ENCODE measurements around the gene PPIF. TPM values are rescaled to one million over a fixed set of nuclear protein-coding genes. Genes with fewer than 3 reads are reported as not detected.

Gene PPIF
- total RNA-seq, 2 donors from 2014 or later, result 19.2 to 67.9 TPM

GRCh38 chr10:79353000-79353406, 5.7 kb downstream of the PPIF start:
- intact Hi-C loops (cut with DNase I), result no loop called here
- H3K27ac ChIP-seq, result no peak overlapping the region
- no peak for ATAC-seq
- no peaks in the 10 kb centered on the region for H3K9me3 ChIP-seq
- H3K4me3 ChIP-seq, result no peak overlapping the region
- DNase-seq, result peak in 1 of 4 donors; percentile 36
- peaks cover 0 to 27% of the 10 kb centered on the region in 2 donors for H3K36me3 ChIP-seq (replicated peaks in 1 of 2; ENCODE audit: insufficient read depth in 1 of 2, low read depth in 2 of 2)
- TF ChIP-seq CTCF (IDR thresholded peaks at IDR 0.05), result no peak
- TF ChIP-seq POLR2A (IDR thresholded peaks at IDR 0.05), result no peak
- 79 to 85% methylated on average over 7 to 8 of the region's 8 CpGs for WGBS, 2 donors
- H3K27me3 ChIP-seq, result no peaks in the 10 kb centered on the region
- peaks cover 30% of the 10 kb centered on the region for H3K4me1 ChIP-seq

- DNase-seq (no peak), ATAC-seq (no peak)
- 65 to 66% methylated on average over 11 of the region's 11 CpGs for WGBS, 2 donors
- no peak for TF ChIP-seq POLR2A (IDR thresholded peaks at IDR 0.05)
- no peak for TF ChIP-seq CTCF (IDR thresholded peaks at IDR 0.05)
- no peaks in the 10 kb centered on the region for H3K27me3 ChIP-seq
- H3K27ac ChIP-seq, result no peak overlapping the region
- H3K4me3 ChIP-seq, result no peak overlapping the region
- intact Hi-C loops (cut with DNase I), result no loop called here
- no peaks in the 10 kb centered on the region for H3K9me3 ChIP-seq
- H3K4me1 ChIP-seq, result peaks cover 27% of the 10 kb centered on the region
- H3K36me3 ChIP-seq (replicated peaks in 1 of 2; ENCODE audit: insufficient read depth in 1 of 2, low read depth in 2 of 2), result peaks cover 0 to 27% of the 10 kb centered on the region in 2 donors
Measured at GRCh38 chr10:79353726-79354125, 6.5 kb downstream of the PPIF start.

- no peak overlapping the region for H3K27ac ChIP-seq
- WGBS, 2 donors, result 46 to 47% methylated on average over 3 of the region's 3 CpGs
- DNase-seq, result no peak
- H3K4me1 ChIP-seq, result peaks cover 24% of the 10 kb centered on the region
- no peak overlapping the region for H3K4me3 ChIP-seq
- H3K27me3 ChIP-seq, result no peaks in the 10 kb centered on the region
- no peaks in the 10 kb centered on the region for H3K9me3 ChIP-seq
- no peak for TF ChIP-seq POLR2A (IDR thresholded peaks at IDR 0.05)
- no peak for TF ChIP-seq CTCF (IDR thresholded peaks at IDR 0.05)
- intact Hi-C loops (cut with DNase I), result no loop called here
- ATAC-seq, result no peak
- H3K36me3 ChIP-seq (replicated peaks in 1 of 2; ENCODE audit: insufficient read depth in 1 of 2, low read depth in 2 of 2), result peaks cover 0 to 27% of the 10 kb centered on the region in 2 donors
Measured at GRCh38 chr10:79354141-79354540, 6.9 kb downstream of the PPIF start.

GRCh38 chr10:79354615-79355014, 7.3 kb downstream of the PPIF start:
- no peak for ATAC-seq
- Histone ChIP-seq H3K36me3 (replicated peaks in 1 of 2; ENCODE audit: insufficient read depth in 1 of 2, low read depth in 2 of 2) (peaks cover 0 to 27% of the 10 kb centered on the region in 2 donors), H3K9me3 (no peaks in the 10 kb centered on the region), H3K4me1 (peaks cover 19% of the 10 kb centered on the region), H3K27me3 (no peaks in the 10 kb centered on the region), H3K4me3 (no peak overlapping the region), H3K27ac (no peak overlapping the region)
- TF ChIP-seq POLR2A (IDR thresholded peaks at IDR 0.05), result no peak
- no peak for TF ChIP-seq CTCF (IDR thresholded peaks at IDR 0.05)
- no peak for DNase-seq
- 87 to 90% methylated on average over 4 to 6 of the region's 6 CpGs for WGBS, 2 donors
- intact Hi-C loops (cut with DNase I), result no loop called here

GRCh38 chr10:79355420-79356017, 8.2 kb downstream of the PPIF start:
- no peaks in the 10 kb centered on the region for H3K27me3 ChIP-seq
- intact Hi-C loops (cut with DNase I), result no loop called here
- H3K4me1 ChIP-seq, result peaks cover 10% of the 10 kb centered on the region
- 76 to 78% methylated on average over 6 of the region's 6 CpGs for WGBS, 2 donors
- H3K4me3 ChIP-seq, result no peak overlapping the region
- DNase-seq (no peak), ATAC-seq (no peak)
- peaks cover 0 to 23% of the 10 kb centered on the region in 2 donors for H3K36me3 ChIP-seq (replicated peaks in 1 of 2; ENCODE audit: insufficient read depth in 1 of 2, low read depth in 2 of 2)
- no peaks in the 10 kb centered on the region for H3K9me3 ChIP-seq
- no peak overlapping the region for H3K27ac ChIP-seq
- TF ChIP-seq POLR2A (IDR thresholded peaks at IDR 0.05) (no peak), CTCF (IDR thresholded peaks at IDR 0.05) (no peak)
